H9 (cell line): ENCODE measurements around the gene OMG. TPM values are rescaled to one million over a fixed set of nuclear protein-coding genes. Genes with fewer than 3 reads are reported as not detected.

Experiments
- DNase-seq: peaks from one replicate; pipeline ENCODE4 v3.0.0-alpha.2; 2017
- H2AFZ ChIP-seq: one replicate; pipeline ENCODE4 v1.6.1; 2013; ENCODE audit warnings: mild to moderate bottlenecking, low read length, control low read depth, moderate library complexity
- H2AK5ac ChIP-seq: 2 replicates; pipeline ENCODE4 v1.6.1; 2013; ENCODE audit warnings: low read length, control low read depth, mixed read lengths; ENCODE audit not compliant: insufficient read length
- H2BK120ac ChIP-seq: one replicate; pipeline ENCODE4 v1.6.1; 2013; ENCODE audit warnings: low read depth, mild to moderate bottlenecking, low read length, control low read depth, inconsistent platforms; ENCODE audit not compliant: poor library complexity, severe bottlenecking
- H2BK12ac ChIP-seq: 2 replicates; pipeline ENCODE4 v1.6.1; 2013; ENCODE audit warnings: low read length, control low read depth, mixed read lengths, low read depth; ENCODE audit not compliant: insufficient read length
- H2BK15ac ChIP-seq: 2 replicates; pipeline ENCODE4 v1.6.1; 2013; ENCODE audit warnings: low read depth, low read length, control low read depth
- H2BK20ac ChIP-seq: one replicate; pipeline ENCODE4 v1.6.1; 2013; ENCODE audit warnings: low read depth, mild to moderate bottlenecking, low read length, control low read depth, inconsistent platforms; ENCODE audit not compliant: poor library complexity, severe bottlenecking
- H2BK5ac ChIP-seq: 2 replicates; pipeline ENCODE4 v1.6.1; 2013; ENCODE audit warnings: low read length, control low read depth, mixed read lengths; ENCODE audit not compliant: insufficient read length
- H3K14ac ChIP-seq: 2 replicates; pipeline ENCODE4 v1.6.1; 2013; ENCODE audit warnings: low read length, control low read depth; ENCODE audit not compliant: insufficient read depth
- H3K18ac ChIP-seq: 2 replicates; pipeline ENCODE4 v1.6.1; 2013; ENCODE audit warnings: low read depth, mild to moderate bottlenecking, mixed read lengths, low read length, control low read depth; ENCODE audit not compliant: insufficient read length
- H3K23ac ChIP-seq: 2 replicates; pipeline ENCODE4 v1.6.1; 2013; ENCODE audit warnings: low read length, control low read depth, mixed read lengths, low read depth; ENCODE audit not compliant: insufficient read length
- H3K23me2 ChIP-seq: 2 replicates; pipeline ENCODE4 v1.6.1; 2013; ENCODE audit warnings: low read depth, mild to moderate bottlenecking, mixed read lengths, low read length, control low read depth; ENCODE audit not compliant: insufficient read length, poor library complexity, severe bottlenecking
- H3K27ac ChIP-seq: 2 replicates; pipeline ENCODE4 v1.5.1; 2013; ENCODE audit warnings: low read length, control low read depth, mixed read lengths, low read depth; ENCODE audit not compliant: insufficient read length
- H3K27me3 ChIP-seq: 2 replicates; pipeline ENCODE4 v1.6.1; 2013; ENCODE audit warnings: low read length, control low read depth, inconsistent platforms; ENCODE audit not compliant: insufficient read depth
- H3K4ac ChIP-seq: 2 replicates; pipeline ENCODE4 v1.6.1; 2013; ENCODE audit warnings: low read depth, mild to moderate bottlenecking, control low read depth, inconsistent platforms, low read length, moderate library complexity
- H3K4me1 ChIP-seq: 2 replicates; pipeline ENCODE4 v1.6.1; 2013; ENCODE audit warnings: low read length, control low read depth, inconsistent platforms; ENCODE audit not compliant: insufficient read depth
- H3K4me2 ChIP-seq: 2 replicates; pipeline ENCODE4 v1.6.1; 2013; ENCODE audit warnings: low read length, control low read depth, mixed read lengths; ENCODE audit not compliant: insufficient read length, insufficient read depth
- H3K56ac ChIP-seq: 2 replicates; pipeline ENCODE4 v1.6.1; 2013; ENCODE audit warnings: low read depth, mild to moderate bottlenecking, mixed read lengths, low read length, control low read depth; ENCODE audit not compliant: insufficient read length
- H3K79me1 ChIP-seq: 2 replicates; pipeline ENCODE4 v1.6.1; 2013; ENCODE audit warnings: low read depth, mild to moderate bottlenecking, moderate library complexity, low read length, control low read depth, inconsistent platforms; ENCODE audit not compliant: insufficient read depth, poor library complexity, severe bottlenecking
- H3K79me2 ChIP-seq: 2 replicates; pipeline ENCODE4 v1.6.1; 2013; ENCODE audit warnings: low read length, control low read depth, inconsistent platforms; ENCODE audit not compliant: insufficient read depth
- H3K9ac ChIP-seq: 2 replicates; pipeline ENCODE4 v1.6.1; 2013; ENCODE audit warnings: low read length, control low read depth, mixed read lengths; ENCODE audit not compliant: insufficient read length; ENCODE audit errors: extremely low read depth
- H3K9me3 ChIP-seq: one replicate; pipeline ENCODE4 v1.6.1; 2013; ENCODE audit warnings: low read depth, low read length, inconsistent platforms; ENCODE audit not compliant: control insufficient read depth
- H3T11ph ChIP-seq: one replicate; pipeline ENCODE4 v1.6.1; 2013; ENCODE audit warnings: mild to moderate bottlenecking, low read length, control low read depth, inconsistent platforms
- H4K20me1 ChIP-seq: one replicate; pipeline ENCODE4 v1.6.1; 2013; ENCODE audit not compliant: control insufficient read depth, insufficient read length, insufficient read depth
- H4K5ac ChIP-seq: 2 replicates; pipeline ENCODE4 v1.6.1; 2013; ENCODE audit warnings: low read depth, mild to moderate bottlenecking, mixed read lengths, low read length, control low read depth; ENCODE audit not compliant: insufficient read length
- H4K8ac ChIP-seq: replicated peaks from 2 replicates; pipeline ENCODE4 v1.6.1; 2013; ENCODE audit warnings: low read length, control low read depth, mixed read lengths, low read depth; ENCODE audit not compliant: insufficient read length
- H4K91ac ChIP-seq: 2 replicates; pipeline ENCODE4 v1.6.1; 2013; ENCODE audit warnings: low read depth, mild to moderate bottlenecking, moderate library complexity, mixed read lengths, low read length, control low read depth; ENCODE audit not compliant: insufficient read length
- H3K27ac Mint-ChIP-seq, 3 experiments: 2 replicates in 2 of 3; 3 replicates in 1 of 3; pipeline ENCODE4 v1.8.0; 2020 to 2021; ENCODE audit warnings: mixed read lengths in 3 of 3, mild to moderate bottlenecking in 1 of 3, moderate library complexity in 1 of 3
- H3K27me3 Mint-ChIP-seq: 2 replicates; pipeline ENCODE4 v1.8.0; 2021; ENCODE audit warnings: low read depth, mild to moderate bottlenecking, moderate library complexity, mixed read lengths
- H3K36me3 Mint-ChIP-seq, 3 experiments: 2 replicates in 2 of 3; 3 replicates in 1 of 3; pipeline ENCODE4 v1.8.0; 2020 to 2021; ENCODE audit warnings: low read depth in 3 of 3, mixed read lengths in 3 of 3; ENCODE audit not compliant: insufficient read depth in 1 of 3
- H3K4me1 Mint-ChIP-seq, 2 experiments: 2 replicates each; pipeline ENCODE4 v1.8.0; 2020; ENCODE audit warnings: mixed read lengths in 2 of 2
- H3K4me3 Mint-ChIP-seq, 2 experiments: 2 replicates in 1 of 2; 3 replicates in 1 of 2; pipeline ENCODE4 v1.8.0; 2020 to 2021; ENCODE audit warnings: mild to moderate bottlenecking in 2 of 2, mixed read lengths in 2 of 2, moderate library complexity in 1 of 2
- H3K9me3 Mint-ChIP-seq, 2 experiments: 2 replicates in 1 of 2; 3 replicates in 1 of 2; pipeline ENCODE4 v1.8.0; 2020; ENCODE audit warnings: mild to moderate bottlenecking in 2 of 2, mixed read lengths in 2 of 2, moderate library complexity in 1 of 2
- WGBS: extraction: QIAGEN DNeasy Blood & Tissue Kit; methylation state at CpG from one replicate; pipeline ENCODE4 v1.1.7; 2013; ENCODE audit warnings: missing lambda C conversion rate, low lambda C conversion rate, mixed read lengths; ENCODE audit not compliant: insufficient read length; ENCODE audit errors: extremely low coverage; 5-methylcytosine and 5-hydroxymethylcytosine counted together
- total RNA-seq: library from RNA; stranded (reverse); gene quantifications from 2 replicates; pipeline ENCODE4 v1.2.1, GENCODE V29; 2021
- TF ChIP-seq, protein P1 (sequence below): fragments of 200-600 bp; sonication (generic); conservative IDR thresholded peaks from 3 replicates; pipeline ENCODE4 v1.8.0; 2021; ENCODE audit warnings: antibody characterized with exemption, mild to moderate bottlenecking

The OMG gene
- total RNA-seq, 1 experiment from 2014 or later = not detected

- no peaks in the 10 kb centered on the region for H3K9me3 ChIP-seq
- no peak overlapping the region for H3K27ac ChIP-seq
- no peak overlapping the region for H3K14ac ChIP-seq
- Mint-ChIP-seq H3K36me3 (peaks cover 4 to 29% (median 4%) of the 10 kb centered on the region in 3 experiments; a peak in 5 of 7 replicates), H3K4me1 (peaks cover 7 to 9% of the 10 kb centered on the region in 2 experiments), H3K27ac (peak overlapping the region in 2 of 3 experiments; percentile 9 to 14; a peak in 1 of 7 replicates), H3K27me3 (no peaks in the 10 kb centered on the region), H3K9me3 (no peaks in the 10 kb centered on the region), H3K4me3 (no peak overlapping the region)
- no peak overlapping the region for H2AK5ac ChIP-seq
- no peak for DNase-seq
- H3K18ac ChIP-seq = no peak overlapping the region
- H3K79me1 ChIP-seq = no peaks in the 10 kb centered on the region
- no peak overlapping the region for H3K4me2 ChIP-seq
- H3K56ac ChIP-seq = no peak overlapping the region
- H3K27me3 ChIP-seq = no peaks in the 10 kb centered on the region
- TF ChIP-seq, protein P1, sequence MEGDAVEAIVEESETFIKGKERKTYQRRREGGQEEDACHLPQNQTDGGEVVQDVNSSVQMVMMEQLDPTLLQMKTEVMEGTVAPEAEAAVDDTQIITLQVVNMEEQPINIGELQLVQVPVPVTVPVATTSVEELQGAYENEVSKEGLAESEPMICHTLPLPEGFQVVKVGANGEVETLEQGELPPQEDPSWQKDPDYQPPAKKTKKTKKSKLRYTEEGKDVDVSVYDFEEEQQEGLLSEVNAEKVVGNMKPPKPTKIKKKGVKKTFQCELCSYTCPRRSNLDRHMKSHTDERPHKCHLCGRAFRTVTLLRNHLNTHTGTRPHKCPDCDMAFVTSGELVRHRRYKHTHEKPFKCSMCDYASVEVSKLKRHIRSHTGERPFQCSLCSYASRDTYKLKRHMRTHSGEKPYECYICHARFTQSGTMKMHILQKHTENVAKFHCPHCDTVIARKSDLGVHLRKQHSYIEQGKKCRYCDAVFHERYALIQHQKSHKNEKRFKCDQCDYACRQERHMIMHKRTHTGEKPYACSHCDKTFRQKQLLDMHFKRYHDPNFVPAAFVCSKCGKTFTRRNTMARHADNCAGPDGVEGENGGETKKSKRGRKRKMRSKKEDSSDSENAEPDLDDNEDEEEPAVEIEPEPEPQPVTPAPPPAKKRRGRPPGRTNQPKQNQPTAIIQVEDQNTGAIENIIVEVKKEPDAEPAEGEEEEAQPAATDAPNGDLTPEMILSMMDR = no peak
- no peaks in the 10 kb centered on the region for H3K79me2 ChIP-seq
- no peak overlapping the region for H2BK12ac ChIP-seq
- no CpG with 5 or more reads among the region's 6 CpGs for WGBS
- no peak overlapping the region for H3T11ph ChIP-seq
- H3K9ac ChIP-seq = no peak overlapping the region
- H2BK20ac ChIP-seq = no peak overlapping the region
- no peak overlapping the region for H3K4ac ChIP-seq
- no peaks in the 10 kb centered on the region for H4K20me1 ChIP-seq
- H4K8ac ChIP-seq = no peak overlapping the region
- H2BK15ac ChIP-seq = no peak overlapping the region
- no peak overlapping the region for H4K5ac ChIP-seq
- H3K4me1 ChIP-seq = peaks cover 2% of the 10 kb centered on the region; the same call in 1 of the 2 replicates
- no peak overlapping the region for H2AFZ ChIP-seq
- H2BK5ac ChIP-seq = no peak overlapping the region
- no peak overlapping the region for H2BK120ac ChIP-seq
- H4K91ac ChIP-seq = no peak overlapping the region
- H3K23ac ChIP-seq = no peak overlapping the region
- H3K23me2 ChIP-seq = no peaks in the 10 kb centered on the region
Observed at GRCh38 chr17:31339906-31340661, 43.0 kb upstream of the OMG start.
